Omental fat pad (tissue), 4 donors: ENCODE data around the gene RCAN1. TPM values are rescaled to one million over a fixed set of nuclear protein-coding genes. Genes with fewer than 3 reads are reported as not detected.

ENCODE experiments used
- ATAC-seq: fragments of 150-250 bp; one replicate; pipeline ENCODE4 v1.9.1; 2016; ENCODE audit warnings: mild to moderate bottlenecking, moderate library complexity; ENCODE audit not compliant: low FRiP score
- DNase-seq: peaks from one replicate; pipeline ENCODE4 v3.0.0-alpha.2; 2019; ENCODE audit warnings: low spot score
- total RNA-seq, 4 donors: library from RNA; depleted of rRNA; stranded (reverse); fragments of >200 nt; gene quantifications; one replicate each; pipeline ENCODE4 v1.1.0, GENCODE V29; 2016
- TF ChIP-seq, protein P1 (sequence below), 3 donors: fragments of 450-650 bp; IDR thresholded peaks; one replicate each; pipeline ENCODE4 v1.5.1; 2016 to 2017; ENCODE audit warnings: antibody characterized with exemption in 3 of 3, mild to moderate bottlenecking in 3 of 3, moderate library complexity in 2 of 3

The RCAN1 gene
- total RNA-seq, 4 donors from 2014 or later = 62.6 to 73.5 (median 68.7) TPM

GRCh38 chr21:34593954-34594531 lies 20.9 kb downstream of the RCAN1 start:
- DNase-seq = no peak
- no peak for ATAC-seq
- TF ChIP-seq, protein P1, sequence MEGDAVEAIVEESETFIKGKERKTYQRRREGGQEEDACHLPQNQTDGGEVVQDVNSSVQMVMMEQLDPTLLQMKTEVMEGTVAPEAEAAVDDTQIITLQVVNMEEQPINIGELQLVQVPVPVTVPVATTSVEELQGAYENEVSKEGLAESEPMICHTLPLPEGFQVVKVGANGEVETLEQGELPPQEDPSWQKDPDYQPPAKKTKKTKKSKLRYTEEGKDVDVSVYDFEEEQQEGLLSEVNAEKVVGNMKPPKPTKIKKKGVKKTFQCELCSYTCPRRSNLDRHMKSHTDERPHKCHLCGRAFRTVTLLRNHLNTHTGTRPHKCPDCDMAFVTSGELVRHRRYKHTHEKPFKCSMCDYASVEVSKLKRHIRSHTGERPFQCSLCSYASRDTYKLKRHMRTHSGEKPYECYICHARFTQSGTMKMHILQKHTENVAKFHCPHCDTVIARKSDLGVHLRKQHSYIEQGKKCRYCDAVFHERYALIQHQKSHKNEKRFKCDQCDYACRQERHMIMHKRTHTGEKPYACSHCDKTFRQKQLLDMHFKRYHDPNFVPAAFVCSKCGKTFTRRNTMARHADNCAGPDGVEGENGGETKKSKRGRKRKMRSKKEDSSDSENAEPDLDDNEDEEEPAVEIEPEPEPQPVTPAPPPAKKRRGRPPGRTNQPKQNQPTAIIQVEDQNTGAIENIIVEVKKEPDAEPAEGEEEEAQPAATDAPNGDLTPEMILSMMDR (IDR thresholded peaks at IDR 0.05) = no peak

DNA sequence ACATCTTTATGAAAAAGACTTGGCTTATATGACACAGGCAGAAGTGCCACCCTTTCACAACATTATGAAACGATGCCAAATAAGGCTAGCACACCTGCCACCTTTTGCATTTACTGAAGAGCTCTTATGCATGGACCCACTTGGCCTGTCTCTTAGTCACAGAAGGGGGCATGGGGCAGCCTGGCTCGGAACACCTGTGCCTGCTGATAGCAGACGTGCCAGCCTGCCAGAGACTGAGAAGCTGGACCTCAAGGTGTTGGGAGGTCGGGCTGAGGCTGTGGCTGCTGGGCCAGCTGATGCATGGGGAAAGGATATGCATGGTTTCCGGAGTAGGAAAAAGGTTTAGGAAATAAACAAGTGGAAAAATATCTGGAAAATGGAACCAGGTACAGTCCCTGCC lies 21.5 kb downstream of the RCAN1 start:
- ATAC-seq (no peak), DNase-seq (no peak)
- TF ChIP-seq, protein P1 (IDR thresholded peaks at IDR 0.05) = no peak

- ATAC-seq = no peak
- TF ChIP-seq, protein P1 (IDR thresholded peaks at IDR 0.05) = no peak
- DNase-seq = no peak
Measured at GRCh38 chr21:34592120-34592955, 22.6 kb downstream of the RCAN1 start.

GRCh38 chr21:34590520-34590919 lies 24.4 kb downstream of the RCAN1 start:
- ATAC-seq = no peak
- DNase-seq = no peak
- TF ChIP-seq, protein P1 (IDR thresholded peaks at IDR 0.05) = no peak

DNA sequence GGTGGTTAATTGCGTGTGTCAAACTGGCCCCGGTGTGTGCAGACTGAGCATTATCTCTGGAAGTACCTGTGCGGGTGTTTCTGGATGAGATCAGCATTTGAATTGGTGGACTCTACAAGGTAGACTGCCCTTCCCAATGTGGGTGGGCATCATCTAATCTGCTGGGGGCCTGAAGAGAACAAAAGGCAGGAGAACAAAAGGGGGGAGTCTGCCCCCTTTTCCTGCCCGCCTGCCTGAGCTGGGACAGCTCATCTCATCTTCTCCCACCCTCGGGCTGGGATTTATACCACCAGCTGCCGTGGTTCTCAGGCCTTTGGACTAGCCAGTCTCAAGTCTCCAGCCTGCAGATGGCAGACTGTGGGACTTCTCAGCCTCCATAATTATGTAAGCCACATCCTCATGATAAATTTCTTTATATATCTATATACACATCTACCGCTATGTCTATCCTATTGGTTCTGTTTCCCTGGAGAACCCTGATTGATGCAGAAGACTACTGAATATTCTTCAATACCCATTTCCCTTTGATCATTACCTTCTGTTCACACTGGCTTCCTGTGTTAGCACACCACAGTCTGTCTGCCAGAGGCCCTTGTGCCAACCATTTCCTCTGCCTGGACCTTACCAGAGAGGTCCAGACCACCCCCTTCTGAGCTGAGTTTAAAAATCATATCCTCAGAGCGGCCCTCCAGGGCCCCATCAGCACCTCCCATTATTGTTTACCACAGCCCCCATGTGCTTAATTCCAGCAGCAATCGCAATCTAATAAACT lies 25.2 kb downstream of the RCAN1 start:
- no peak for DNase-seq
- ATAC-seq = no peak
- TF ChIP-seq, protein P1 (IDR thresholded peaks at IDR 0.05) = no peak

GRCh38 chr21:34583926-34584563 lies 30.9 kb downstream of the RCAN1 start:
- TF ChIP-seq, protein P1 (IDR thresholded peaks at IDR 0.05) = no peak
- ATAC-seq = no peak
- no peak for DNase-seq
